GM10847 (cell line): ENCODE measurements around the gene ADAM30.

ENCODE experiments used
- POLR2A ChIP-seq: IDR thresholded peaks from 2 replicates; pipeline ENCODE4 v1.6.1; 2011; ENCODE audit not compliant: insufficient read length; ENCODE audit errors: extremely low read depth

ADAM30 gene

DNA sequence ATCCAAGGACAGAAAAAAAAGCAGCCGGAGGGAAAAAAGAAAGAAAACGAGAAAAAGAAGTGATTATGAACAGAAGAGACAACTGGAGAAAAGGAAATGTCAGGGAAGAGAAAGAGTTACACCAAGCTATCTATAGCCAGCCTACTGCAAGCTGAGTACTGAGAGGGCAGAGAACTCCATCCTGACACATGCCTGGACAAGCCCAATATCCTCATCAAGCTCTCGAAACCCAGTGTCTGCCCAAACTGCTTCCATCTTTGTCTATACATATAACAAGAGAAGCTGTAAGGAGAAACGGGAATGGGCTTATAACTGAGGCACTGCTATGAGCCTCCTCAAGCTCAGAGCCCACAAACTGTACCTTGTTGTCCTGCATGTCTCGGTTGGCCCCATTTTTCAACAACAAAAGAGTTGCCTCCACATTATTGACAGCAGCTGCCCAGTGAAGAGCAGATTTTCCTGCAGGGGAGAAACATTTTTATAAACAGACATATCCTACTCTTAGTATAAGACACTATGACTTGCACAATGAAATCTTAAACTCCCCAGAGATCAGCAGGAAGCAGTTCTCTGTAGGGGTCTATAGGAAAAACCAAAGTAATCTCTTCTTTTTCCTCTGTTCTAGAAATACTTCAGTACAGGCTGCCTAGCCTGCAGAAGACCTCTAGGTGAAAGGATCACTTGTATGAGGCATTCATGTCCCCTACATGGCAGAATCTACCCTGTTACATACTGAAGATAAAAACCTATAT is 21.2 kb upstream of the ADAM30 start:
- TF ChIP-seq POLR2A = no peak

DNA sequence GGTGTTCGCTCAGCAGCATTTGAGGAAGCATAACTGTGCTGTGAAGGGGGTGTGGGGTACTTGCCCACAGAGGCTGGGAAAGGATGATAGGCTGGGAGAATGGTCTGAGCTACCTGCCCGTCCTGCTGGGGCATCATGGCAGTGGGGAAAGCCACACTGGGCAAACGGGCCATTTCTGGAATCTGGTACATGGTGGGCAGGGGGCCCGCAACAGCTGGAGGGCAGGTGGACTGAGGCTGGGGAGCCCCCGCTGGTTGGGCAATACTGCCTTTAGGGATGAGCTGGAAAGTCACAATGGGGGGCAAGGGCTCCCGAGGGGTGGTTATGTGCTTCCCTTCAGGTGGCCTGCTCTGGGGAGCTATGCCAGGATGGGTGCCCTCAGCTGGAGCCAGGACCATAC is 19.2 kb upstream of the ADAM30 start:
- TF ChIP-seq POLR2A = no peak

- no peak for TF ChIP-seq POLR2A
These were observed 17.8 kb upstream of the ADAM30 start for GRCh38 chr1:119914071-119914470.

GRCh38 chr1:119912963-119913362 is 16.6 kb upstream of the ADAM30 start:
- TF ChIP-seq POLR2A = no peak

- no peak for TF ChIP-seq POLR2A
These were observed 15.5 kb upstream of the ADAM30 start for GRCh38 chr1:119911775-119912174.

DNA sequence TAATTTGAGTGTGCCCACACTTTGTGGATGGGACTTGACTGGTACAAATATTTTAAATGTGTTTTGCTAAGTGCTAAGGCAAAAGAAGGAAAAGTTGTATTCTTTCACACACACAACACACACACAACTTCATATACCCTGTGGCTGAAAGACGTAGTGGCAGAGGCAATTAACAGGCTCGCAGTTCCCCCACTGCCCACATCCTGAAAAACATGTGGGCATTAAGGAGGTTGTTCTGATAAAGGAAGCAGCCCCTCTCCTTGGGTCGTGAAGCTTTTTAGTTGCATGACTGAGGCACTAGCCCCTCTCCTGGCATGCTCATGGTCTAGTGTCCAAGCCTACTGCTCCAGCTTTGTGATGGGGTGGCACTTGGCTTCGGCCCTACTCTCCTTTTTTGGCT is 14.3 kb upstream of the ADAM30 start:
- no peak for TF ChIP-seq POLR2A

- TF ChIP-seq POLR2A = no peak
These were observed 13.7 kb upstream of the ADAM30 start for GRCh38 chr1:119909890-119910596.

DNA sequence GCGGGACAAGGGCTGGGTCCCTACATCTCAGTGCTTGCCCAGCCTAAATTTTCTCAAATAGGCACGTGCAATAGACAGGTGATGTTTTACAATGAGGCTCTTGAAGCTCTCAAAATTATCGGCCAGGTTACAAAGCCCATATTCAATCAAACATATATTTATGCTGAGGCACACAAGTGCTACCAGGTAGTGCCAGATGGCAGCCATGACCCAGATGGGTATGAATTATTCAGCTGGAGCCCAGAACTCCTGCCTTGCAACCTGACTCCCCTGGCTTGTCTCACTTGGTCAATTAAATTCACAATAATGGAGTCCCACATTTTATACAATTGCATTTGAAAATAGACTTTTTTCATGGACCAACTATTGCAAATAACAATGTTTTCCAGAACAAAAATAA is 12.3 kb upstream of the ADAM30 start:
- TF ChIP-seq POLR2A = no peak

DNA sequence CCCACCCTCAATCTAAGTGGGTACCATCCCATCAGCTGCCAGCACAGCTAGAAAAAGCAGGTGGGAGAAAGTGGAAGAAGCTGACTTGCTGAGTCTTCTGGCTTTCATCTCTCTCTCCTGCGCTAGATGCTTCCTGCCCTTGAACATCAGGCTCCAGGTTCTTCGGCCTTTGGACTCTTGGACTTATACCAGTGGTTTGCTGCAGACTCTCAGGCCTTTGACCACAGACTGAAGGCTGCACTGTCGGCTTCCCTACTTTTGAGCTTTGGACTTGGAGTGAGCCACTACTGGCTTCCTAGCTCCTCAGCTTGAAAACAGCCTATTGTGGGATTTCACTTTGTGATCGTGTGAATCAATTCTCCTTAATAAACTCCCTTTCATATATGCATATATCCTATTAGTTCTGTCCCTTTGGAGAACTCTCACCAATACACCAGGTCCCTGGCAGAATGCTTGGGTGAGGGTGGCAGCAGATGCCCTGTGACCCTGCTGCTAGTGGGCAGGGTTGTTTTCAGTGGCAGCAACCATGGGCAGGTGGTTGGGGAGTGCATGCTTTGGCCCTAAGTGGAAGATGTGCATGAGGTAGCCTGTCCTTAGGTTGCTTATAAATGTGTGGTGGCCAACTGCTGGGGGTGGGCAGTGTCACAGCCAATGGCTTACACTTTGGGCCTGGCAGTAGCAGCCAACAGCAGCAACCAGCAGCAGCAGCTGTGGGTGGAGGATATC is 10.8 kb upstream of the ADAM30 start:
- no peak for TF ChIP-seq POLR2A

GRCh38 chr1:119903443-119903835 is 7.1 kb upstream of the ADAM30 start:
- TF ChIP-seq POLR2A = no peak

GRCh38 chr1:119902775-119903442 is 6.6 kb upstream of the ADAM30 start:
- TF ChIP-seq POLR2A = no peak

GRCh38 chr1:119898981-119899720 is 2.8 kb upstream of the ADAM30 start:
- TF ChIP-seq POLR2A = no peak

GRCh38 chr1:119898530-119898929 is 2.2 kb upstream of the ADAM30 start:
- no peak for TF ChIP-seq POLR2A

- no peak for TF ChIP-seq POLR2A
These were observed 1.2 kb downstream of the ADAM30 start for GRCh38 chr1:119895102-119895501.
